NCI-H1930 (cell line): ENCODE results near the gene MYO1A.
A peak's percentile ranks its signal among the peaks of the same experiment; 100 is the strongest.
"Not testable (repeated sequence)": the region's sequence is repeated elsewhere in the genome, so short reads cannot be mapped to it uniquely, and the experiment has no call there.

Experiments used
- DNase-seq, 2 experiments: peaks; one replicate each; lab custom pipeline; 2025; lab: John Stamatoyannopoulos, UW

The MYO1A gene

DNA sequence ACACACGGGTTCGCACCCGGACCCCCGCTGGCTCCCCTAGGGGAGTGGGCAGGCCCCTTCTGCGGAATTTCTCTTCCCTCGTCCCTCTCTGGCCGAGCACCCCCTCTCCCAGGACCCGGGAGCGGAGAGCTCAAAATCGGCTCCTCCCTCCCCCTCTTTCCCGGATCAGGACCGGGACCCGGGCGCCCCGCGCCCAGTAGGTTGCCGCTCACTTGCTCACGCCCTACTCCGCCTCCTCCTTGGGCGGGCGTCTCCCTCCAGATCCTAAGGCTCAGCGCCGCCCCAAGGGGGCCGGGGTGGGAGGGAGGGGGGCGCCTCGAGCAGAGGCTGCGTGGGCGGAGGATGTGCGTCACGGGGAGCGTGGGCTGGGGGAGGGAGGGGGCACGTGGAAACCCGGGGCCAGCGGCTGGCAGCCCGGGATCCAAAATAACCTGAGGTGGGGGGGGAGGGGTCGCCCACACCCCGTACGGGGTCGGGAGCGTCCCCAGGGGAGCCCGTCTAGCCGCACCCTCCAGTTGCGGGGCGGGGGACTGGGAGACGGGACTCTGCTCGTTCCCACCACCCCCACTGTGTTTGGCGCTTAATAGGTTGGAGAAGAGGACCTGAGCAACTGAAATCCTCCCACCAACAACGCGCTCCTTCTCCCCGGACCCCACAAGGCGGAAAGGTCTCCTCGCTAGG is 37.2 kb upstream of the MYO1A start:
- peak in 1 of 2 experiments; percentile 34 for DNase-seq

GRCh38 chr12:57086493-57087009 is 36.6 kb upstream of the MYO1A start:
- peak; percentile 4 to 12 for DNase-seq

DNA sequence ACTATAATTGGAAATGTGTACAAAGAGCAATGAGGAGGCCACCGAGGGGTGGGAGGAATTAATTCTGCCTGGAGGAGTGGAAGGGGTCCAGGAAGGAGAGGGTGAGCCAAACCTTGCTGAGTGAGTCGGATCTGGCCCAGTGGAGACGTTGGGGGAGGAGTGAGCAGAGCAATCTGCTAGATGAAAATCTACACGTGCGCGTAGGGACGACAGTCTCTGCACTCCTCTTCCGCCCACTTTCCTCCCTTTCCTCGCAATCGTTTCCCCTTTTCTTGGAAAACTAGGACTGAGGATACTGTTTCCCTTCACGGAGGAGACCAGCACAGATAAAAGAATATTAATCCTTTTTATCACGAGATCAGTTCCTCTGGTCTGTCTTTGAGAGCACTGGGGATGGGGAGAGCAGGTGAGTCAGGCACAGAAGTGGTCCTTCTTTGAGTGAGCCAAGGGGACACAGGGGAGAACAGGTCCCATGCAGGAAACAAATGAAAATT is 36.1 kb upstream of the MYO1A start:
- DNase-seq = no peak

DNA sequence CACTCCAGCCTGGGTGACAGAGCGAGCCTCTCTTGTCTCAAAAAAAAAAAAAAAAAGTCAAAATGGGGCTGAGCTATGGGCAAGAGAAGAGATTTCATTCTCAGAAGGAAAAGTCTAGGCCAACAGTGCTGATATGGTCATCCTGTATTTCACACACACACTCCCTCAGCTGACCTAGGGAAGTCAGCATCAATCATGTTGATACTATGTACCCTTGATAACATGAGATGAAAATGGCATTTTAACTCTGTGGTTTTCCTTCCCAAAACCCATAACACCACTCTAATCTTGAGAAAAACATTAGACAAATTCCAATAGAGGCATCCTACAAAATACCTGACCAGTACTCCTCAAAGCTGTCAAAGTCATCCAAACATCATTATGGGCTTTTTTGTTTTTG is 30.9 kb upstream of the MYO1A start:
- no peak for DNase-seq

DNA sequence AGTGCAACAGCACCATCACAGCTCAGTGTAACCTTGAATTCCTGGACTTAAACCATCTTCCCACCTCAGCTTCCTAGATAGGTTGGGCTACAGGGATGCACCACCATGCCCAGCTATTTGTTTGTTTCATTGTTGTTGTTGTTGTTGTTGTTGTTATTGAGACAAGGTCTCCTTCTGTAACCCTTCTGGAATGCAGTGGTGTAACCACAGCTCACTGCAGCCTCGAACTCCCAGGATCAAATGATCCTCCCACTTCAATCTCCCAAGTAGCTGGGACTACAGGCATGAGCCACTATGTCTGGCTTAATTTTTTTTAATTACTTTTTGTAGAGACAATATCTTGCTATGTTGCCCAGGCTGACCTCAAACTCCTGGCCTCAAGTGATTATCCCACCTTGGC is 29.9 kb upstream of the MYO1A start:
- DNase-seq = no peak

GRCh38 chr12:57078519-57079404 is 28.8 kb upstream of the MYO1A start, which contains the start of gene NEMP1:
TSS of gene NEMP1 (minus strand) at chr12:57078791. CDS start at chr12:57078745, 46 bp downstream.
- DNase-seq = peak; percentile 98 to 99

DNA sequence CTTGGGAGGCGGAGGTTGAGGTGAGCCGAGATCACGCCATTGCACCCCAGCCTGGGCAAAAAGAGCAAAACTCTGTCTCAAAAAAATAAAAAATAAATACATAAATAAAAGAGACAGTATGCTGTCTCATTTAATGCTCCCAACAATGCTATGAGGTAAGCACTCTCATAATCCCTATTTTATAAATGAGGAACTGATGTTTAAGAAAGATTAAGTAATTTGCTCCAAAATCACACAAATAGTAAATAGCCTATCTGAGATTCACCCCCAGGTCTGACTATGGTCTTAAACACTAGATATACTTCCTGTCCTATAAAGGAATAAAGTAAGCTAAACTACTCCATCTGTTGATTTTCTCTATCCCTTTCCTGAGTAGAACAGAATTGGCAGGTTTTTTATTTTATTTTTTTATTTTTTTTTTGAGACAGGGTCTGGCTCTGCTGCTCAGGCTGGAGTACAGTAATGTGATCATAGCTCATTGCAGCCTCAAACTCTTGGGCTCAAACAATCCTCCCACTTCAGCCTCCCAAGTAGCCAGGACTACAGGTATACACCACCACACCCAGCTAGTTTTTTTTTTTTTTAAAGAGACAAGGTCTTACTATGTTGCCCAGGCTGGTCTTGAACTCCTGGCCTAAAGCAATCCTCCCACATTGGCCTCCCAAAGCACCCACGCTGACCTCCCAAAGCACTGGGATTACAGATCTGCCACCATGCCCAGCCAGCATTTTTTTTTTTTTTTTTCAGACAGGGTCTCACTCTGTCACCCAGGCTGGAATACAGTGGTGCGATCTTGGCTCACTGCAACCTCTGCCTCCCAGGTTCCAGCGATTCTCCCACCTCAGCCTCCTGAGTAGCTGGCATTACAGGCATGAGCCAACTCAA is 23.9 kb upstream of the MYO1A start:
- not testable (repeated sequence) for DNase-seq

DNA sequence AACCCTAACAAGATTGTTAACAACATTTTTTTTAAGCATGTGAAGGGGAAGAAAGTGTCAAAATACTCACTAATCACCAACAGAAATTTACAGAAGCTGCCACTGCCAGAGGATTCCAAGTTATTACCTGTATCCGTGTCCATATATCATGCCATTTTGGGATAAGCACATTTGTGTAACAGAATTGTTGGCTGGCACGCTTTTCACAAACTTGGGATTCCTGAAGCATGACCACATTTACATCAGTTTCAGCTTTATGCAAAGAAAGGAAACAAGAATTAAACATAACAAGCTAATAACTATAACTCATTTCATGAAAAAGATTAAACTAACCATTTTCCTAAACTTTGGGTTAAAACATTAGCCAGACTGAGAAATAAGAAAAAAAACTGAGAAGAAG is 22.7 kb upstream of the MYO1A start:
- no peak for DNase-seq

DNA sequence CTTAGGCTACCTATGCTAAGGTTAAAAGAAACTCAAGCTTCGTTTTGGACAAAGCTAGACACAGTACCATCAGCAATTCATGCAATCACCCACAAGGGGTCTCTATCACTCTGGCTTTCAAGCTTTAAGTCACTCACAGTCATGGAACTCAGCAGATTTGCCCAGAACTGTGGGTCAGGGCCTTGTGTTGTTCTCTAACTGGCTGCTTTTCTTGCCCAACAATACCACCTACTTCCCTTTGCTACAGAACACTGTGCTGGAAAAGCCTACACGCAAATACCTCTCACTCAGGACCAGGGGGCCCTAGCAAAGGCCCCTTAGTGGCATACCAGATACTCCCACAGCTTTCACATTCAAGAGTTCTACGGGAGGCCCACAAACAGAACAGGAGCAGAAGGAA is 19.6 kb upstream of the MYO1A start:
- peak in 1 of 2 experiments; percentile 41 for DNase-seq

GRCh38 chr12:57066245-57066644 is 16.3 kb upstream of the MYO1A start:
- DNase-seq = no peak

DNA sequence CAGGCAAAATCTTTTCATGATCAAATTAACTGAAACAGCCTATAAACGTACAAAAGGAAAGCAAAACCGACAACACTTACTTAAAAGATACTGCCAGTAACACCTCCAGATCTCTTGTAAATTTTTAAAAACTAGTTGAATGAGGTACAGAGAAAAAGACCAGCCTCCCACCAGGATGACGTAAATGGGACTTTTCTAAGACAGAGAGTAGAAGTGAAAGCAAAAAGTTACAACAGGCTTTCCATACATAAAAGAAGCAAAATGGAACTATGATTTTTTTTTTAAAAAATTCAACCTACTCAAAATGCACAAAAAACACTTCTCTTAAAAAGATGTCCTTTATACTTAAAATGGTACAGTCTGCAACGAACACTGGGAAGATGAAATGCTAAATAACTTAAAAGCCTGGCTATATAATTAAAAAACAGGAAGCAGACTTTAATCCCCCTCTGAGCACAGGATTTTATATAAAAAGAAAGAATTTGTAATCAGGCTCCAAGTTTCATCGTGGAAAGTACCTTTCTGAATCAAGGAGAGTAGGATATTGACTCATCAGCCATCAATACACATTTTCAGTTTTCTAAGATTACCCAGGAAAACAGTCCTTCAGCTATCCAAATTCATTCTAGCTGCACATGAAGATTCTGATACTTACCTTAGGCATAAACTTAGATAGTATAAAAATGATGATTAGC is 14.2 kb upstream of the MYO1A start:
- no peak for DNase-seq

DNA sequence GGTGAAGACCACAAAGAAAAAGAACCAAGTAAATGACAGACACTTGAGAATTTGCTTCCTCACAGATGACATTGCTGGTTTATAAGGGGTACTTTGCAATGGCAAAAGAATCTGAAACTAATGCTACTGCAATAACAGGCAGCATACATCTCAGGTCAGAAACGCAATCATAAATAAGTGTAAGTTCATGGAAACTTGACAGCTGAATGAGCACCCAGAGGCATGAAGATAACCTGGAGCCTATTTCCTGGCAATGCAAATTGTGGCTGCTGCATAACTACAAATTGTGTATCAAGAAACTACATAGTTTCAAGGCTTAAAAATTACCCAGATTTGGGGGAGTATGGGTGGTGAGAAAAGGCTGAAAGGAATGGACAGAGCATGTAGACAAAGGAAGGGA is 8.5 kb upstream of the MYO1A start:
- DNase-seq = no peak

GRCh38 chr12:57057067-57057751 is 7.3 kb upstream of the MYO1A start:
- no peak for DNase-seq

DNA sequence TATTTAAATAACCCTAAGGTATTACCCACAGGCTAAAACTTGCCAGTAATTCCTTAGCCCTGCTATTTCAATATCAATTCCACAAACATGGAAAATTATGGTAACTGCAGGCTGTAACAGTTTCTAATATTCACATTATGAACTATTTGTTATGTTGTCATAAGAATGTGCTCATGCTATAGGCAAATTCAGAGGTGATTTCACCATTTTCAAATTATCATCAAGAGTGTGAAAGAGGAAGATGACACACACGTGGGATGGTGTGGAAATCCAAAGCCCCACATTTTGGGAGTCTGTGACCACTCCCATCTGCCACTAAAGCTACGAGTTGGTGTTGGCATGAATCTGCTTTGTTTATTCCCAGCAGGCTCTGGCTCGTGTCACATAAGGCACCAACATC is 5.9 kb upstream of the MYO1A start:
- DNase-seq = no peak

DNA sequence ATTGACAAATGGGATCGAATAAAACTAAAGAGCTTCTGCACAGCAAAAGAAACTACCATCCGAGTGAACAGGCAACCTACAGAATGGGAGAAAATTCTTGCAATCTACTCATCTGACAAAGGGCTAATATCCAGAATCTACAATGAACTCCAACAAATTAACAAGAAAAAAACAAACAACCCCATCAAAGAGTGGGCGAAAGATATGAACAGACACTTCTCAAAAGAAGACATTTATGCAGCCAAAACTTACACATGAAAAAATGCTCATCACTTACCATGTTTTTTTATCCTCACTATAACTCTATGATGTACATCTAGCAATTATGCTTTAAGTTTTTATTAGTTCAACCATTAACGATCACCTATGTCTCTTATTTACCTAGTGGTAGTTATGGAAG is 4.0 kb upstream of the MYO1A start:
- DNase-seq = not testable (repeated sequence)

- DNase-seq = not testable (repeated sequence)
Observed at GRCh38 chr12:57053146-57053545, 3.2 kb upstream of the MYO1A start.

- no peak for DNase-seq
Observed at GRCh38 chr12:57051011-57051410, 1.1 kb upstream of the MYO1A start.

GRCh38 chr12:57049119-57049446 is 846 bp downstream of the MYO1A start:
- no peak for DNase-seq

- DNase-seq = no peak
Observed at GRCh38 chr12:57048423-57049118, 1.4 kb downstream of the MYO1A start.

- no peak for DNase-seq
Observed at GRCh38 chr12:57047981-57048380, 1.9 kb downstream of the MYO1A start.
